Iris pigment epithelial cell (primary cell): ENCODE measurements around the gene ITGA1.
"Not testable (repeated sequence)": the region's sequence is repeated elsewhere in the genome, so short reads cannot be mapped to it uniquely, and the experiment has no call there.

Source experiments
- DNase-seq: peaks from one replicate; pipeline ENCODE4 v3.0.0-alpha.2; 2011; ENCODE audit warnings: low read depth

ITGA1 gene

GRCh38 chr5:52787600-52788504 lies at the start of gene ITGA1, which contains the start of gene PELO:
Gene ITGA1 (plus strand): TSS chr5:52787916. CDS start chr5:52788354, 438 bp downstream.
Gene PELO (plus strand): TSS chr5:52787916. CDS start chr5:52800395, 12,479 bp downstream.
- DNase-seq, result peak; percentile 89

- peak; percentile 81 for DNase-seq
Observed at GRCh38 chr5:52738095-52738506, 49.6 kb upstream of the ITGA1 start.

- no peak for DNase-seq
Observed at GRCh38 chr5:52740007-52740406, 47.7 kb upstream of the ITGA1 start.

- peak; percentile 39 for DNase-seq
Observed at GRCh38 chr5:52743012-52743411, 44.7 kb upstream of the ITGA1 start.

- DNase-seq, result no peak
Observed at GRCh38 chr5:52743529-52743928, 44.2 kb upstream of the ITGA1 start.

- DNase-seq, result peak; percentile 91
Observed at GRCh38 chr5:52743970-52744369, 43.7 kb upstream of the ITGA1 start.

GRCh38 chr5:52744867-52745458 lies 42.8 kb upstream of the ITGA1 start:
- not testable (repeated sequence) for DNase-seq

GRCh38 chr5:52746539-52746938 lies 41.2 kb upstream of the ITGA1 start:
- peak; percentile 65 for DNase-seq

GRCh38 chr5:52748590-52748989 lies 39.1 kb upstream of the ITGA1 start:
- no peak for DNase-seq

- DNase-seq, result no peak
Observed at GRCh38 chr5:52749666-52750065, 38.0 kb upstream of the ITGA1 start.

GRCh38 chr5:52751137-52751536 lies 36.6 kb upstream of the ITGA1 start:
- peak; percentile 60 for DNase-seq

- DNase-seq, result no peak
Observed at GRCh38 chr5:52754051-52754450, 33.7 kb upstream of the ITGA1 start.

GRCh38 chr5:52757527-52757926 lies 30.2 kb upstream of the ITGA1 start:
- no peak for DNase-seq

- peak; percentile 75 for DNase-seq
Observed at GRCh38 chr5:52758014-52758413, 29.7 kb upstream of the ITGA1 start.

GRCh38 chr5:52759331-52759730 lies 28.4 kb upstream of the ITGA1 start:
- no peak for DNase-seq

GRCh38 chr5:52760695-52761366 lies 26.9 kb upstream of the ITGA1 start:
- no peak for DNase-seq

GRCh38 chr5:52767217-52767743 lies 20.4 kb upstream of the ITGA1 start:
- DNase-seq, result no peak

GRCh38 chr5:52767766-52768480 lies 19.8 kb upstream of the ITGA1 start:
- no peak for DNase-seq

GRCh38 chr5:52769061-52769460 lies 18.7 kb upstream of the ITGA1 start:
- DNase-seq, result peak; percentile 50

- no peak for DNase-seq
Observed at GRCh38 chr5:52770287-52770939, 17.3 kb upstream of the ITGA1 start.

- no peak for DNase-seq
Observed at GRCh38 chr5:52771343-52772039, 16.2 kb upstream of the ITGA1 start.
